Osteocyte (in vitro differentiated cells): Measurements from ENCODE around the gene CTIF. TPM values are rescaled to one million over a fixed set of nuclear protein-coding genes. Genes with fewer than 3 reads are reported as not detected.
A peak's percentile ranks its signal among the peaks of the same experiment; 100 is the strongest.

Experiments
- DNase-seq: peaks from one replicate; pipeline ENCODE4 v3.0.0; 2021; ENCODE audit warnings: mixed read lengths; ENCODE audit not compliant: unreplicated experiment; ENCODE audit errors: extremely low spot score
- H3K27ac Mint-ChIP-seq: one replicate; pipeline ENCODE4 v1.8.0; 2021; ENCODE audit warnings: mild to moderate bottlenecking, mixed read lengths; ENCODE audit not compliant: unreplicated experiment
- H3K27me3 Mint-ChIP-seq: one replicate; pipeline ENCODE4 v1.8.0; 2021; ENCODE audit warnings: mixed read lengths; ENCODE audit not compliant: unreplicated experiment
- H3K36me3 Mint-ChIP-seq: one replicate; pipeline ENCODE4 v1.8.0; 2021; ENCODE audit warnings: mixed read lengths; ENCODE audit not compliant: unreplicated experiment
- H3K4me1 Mint-ChIP-seq: one replicate; pipeline ENCODE4 v1.8.0; 2021; ENCODE audit warnings: mixed read lengths; ENCODE audit not compliant: unreplicated experiment
- H3K4me3 Mint-ChIP-seq: one replicate; pipeline ENCODE4 v1.8.0; 2021; ENCODE audit warnings: mild to moderate bottlenecking, moderate library complexity, mixed read lengths; ENCODE audit not compliant: unreplicated experiment
- H3K9me3 Mint-ChIP-seq: one replicate; pipeline ENCODE4 v1.8.0; 2021; ENCODE audit warnings: mixed read lengths; ENCODE audit not compliant: unreplicated experiment
- CTCF ChIP-seq: fragments of 200-600 bp; sonication (generic); IDR thresholded peaks from 2 replicates; pipeline ENCODE4 v1.5.0; 2021; ENCODE audit warnings: antibody characterized with exemption, mild to moderate bottlenecking, moderate library complexity
- total RNA-seq: library from RNA; stranded (reverse); gene quantifications from 2 replicates; pipeline ENCODE4 v1.2.1, GENCODE V29; 2021

Gene CTIF
- total RNA-seq, 1 donor from 2014 or later, result 172 TPM

GRCh38 chr18:48557640-48558174 lies 18.9 kb downstream of the CTIF start:
- Mint-ChIP-seq H3K36me3 (peaks cover 19% of the 10 kb centered on the region), H3K4me3 (no peak overlapping the region), H3K4me1 (peaks cover 68% of the 10 kb centered on the region), H3K27ac (peak overlapping the region; percentile 68), H3K9me3 (no peaks in the 10 kb centered on the region), H3K27me3 (no peaks in the 10 kb centered on the region)
- no peak for TF ChIP-seq CTCF
- DNase-seq, result no peak

- Mint-ChIP-seq H3K4me3 (no peak overlapping the region), H3K27ac (peak overlapping the region; percentile 68), H3K9me3 (no peaks in the 10 kb centered on the region), H3K4me1 (peaks cover 69% of the 10 kb centered on the region), H3K36me3 (peaks cover 16% of the 10 kb centered on the region), H3K27me3 (no peaks in the 10 kb centered on the region)
- no peak for DNase-seq
- no peak for TF ChIP-seq CTCF
Measured at GRCh38 chr18:48558248-48558647, 19.4 kb downstream of the CTIF start.

DNA sequence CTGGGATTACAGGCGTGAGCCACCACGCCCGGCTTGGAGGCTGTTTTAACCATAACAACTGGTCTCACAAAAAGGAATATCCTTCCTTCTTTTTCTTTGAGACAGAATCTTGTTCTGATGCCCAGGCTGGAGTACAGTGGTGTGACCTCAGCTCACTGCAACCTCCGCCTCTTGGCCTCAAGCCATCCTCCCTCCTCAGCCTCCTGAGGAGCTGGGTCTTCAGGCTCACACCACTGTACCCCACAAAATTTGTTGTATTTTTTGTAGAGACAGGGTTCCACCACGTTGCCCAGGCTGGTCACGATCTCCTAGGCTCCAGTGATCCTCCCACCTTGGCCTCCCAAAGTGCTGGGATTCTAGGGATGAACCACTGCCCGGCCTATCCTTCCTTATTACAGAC lies 21.7 kb downstream of the CTIF start:
- peaks cover 77% of the 10 kb centered on the region for H3K4me1 Mint-ChIP-seq
- no peak overlapping the region for H3K4me3 Mint-ChIP-seq
- H3K27ac Mint-ChIP-seq, result peak overlapping the region; percentile 18
- no peak for DNase-seq
- TF ChIP-seq CTCF, result no peak
- H3K9me3 Mint-ChIP-seq, result no peaks in the 10 kb centered on the region
- peaks cover 15% of the 10 kb centered on the region for H3K36me3 Mint-ChIP-seq
- H3K27me3 Mint-ChIP-seq, result no peaks in the 10 kb centered on the region

- peak overlapping the region; percentile 82 for H3K27ac Mint-ChIP-seq
- no peaks in the 10 kb centered on the region for H3K27me3 Mint-ChIP-seq
- no peak for TF ChIP-seq CTCF
- no peak overlapping the region for H3K4me3 Mint-ChIP-seq
- H3K4me1 Mint-ChIP-seq, result peaks cover 79% of the 10 kb centered on the region
- DNase-seq, result no peak
- H3K36me3 Mint-ChIP-seq, result peaks cover 11% of the 10 kb centered on the region
- no peaks in the 10 kb centered on the region for H3K9me3 Mint-ChIP-seq
Measured at GRCh38 chr18:48562075-48562474, 23.2 kb downstream of the CTIF start.

DNA sequence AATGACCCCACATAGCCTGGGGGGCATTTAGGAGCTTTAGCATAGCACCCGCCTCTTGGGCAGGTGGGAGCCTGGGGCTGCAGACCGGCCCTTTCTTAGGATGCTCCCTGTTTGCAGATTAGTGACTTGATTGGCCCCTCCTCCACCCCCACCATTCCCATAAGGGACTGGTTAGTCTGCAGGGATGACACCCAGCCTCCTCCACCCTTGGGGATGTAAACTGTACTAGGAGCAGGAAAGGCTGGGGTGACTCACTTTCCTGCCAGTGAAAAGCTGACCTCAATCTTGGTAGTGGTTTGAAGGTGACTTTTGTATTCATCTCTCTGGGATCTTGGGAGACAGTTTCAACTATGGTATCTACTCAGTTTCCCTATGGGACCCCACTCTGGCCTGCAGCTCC lies 24.2 kb downstream of the CTIF start:
- Mint-ChIP-seq H3K27me3 (no peaks in the 10 kb centered on the region), H3K27ac (peak overlapping the region; percentile 82), H3K9me3 (no peaks in the 10 kb centered on the region), H3K4me3 (no peak overlapping the region), H3K4me1 (peaks cover 75% of the 10 kb centered on the region), H3K36me3 (peaks cover 13% of the 10 kb centered on the region)
- no peak for DNase-seq
- no peak for TF ChIP-seq CTCF
